HG02678 (cell line): ENCODE data around the gene HKDC1.
"Not testable (repeated sequence)": the region's sequence is repeated elsewhere in the genome, so short reads cannot be mapped to it uniquely, and the experiment has no call there.

ENCODE experiments used
- ATAC-seq: cut with Tn5 transposase; IDR thresholded peaks from one replicate; pipeline ENCODE4 v1.9.1; 2021; ENCODE audit warnings: mild to moderate bottlenecking, moderate library complexity; ENCODE audit not compliant: unreplicated experiment

Gene HKDC1

GRCh38 chr10:69242040-69242851 is 22.1 kb downstream of the HKDC1 start:
- no peak for ATAC-seq

- ATAC-seq = no peak
These were observed 22.7 kb downstream of the HKDC1 start for GRCh38 chr10:69242852-69243212.

- ATAC-seq = no peak
These were observed 23.7 kb downstream of the HKDC1 start for GRCh38 chr10:69243817-69244216.

GRCh38 chr10:69246036-69246435 is 25.9 kb downstream of the HKDC1 start:
- no peak for ATAC-seq

GRCh38 chr10:69246581-69247312 is 26.6 kb downstream of the HKDC1 start:
- no peak for ATAC-seq

- ATAC-seq = no peak
These were observed 27.2 kb downstream of the HKDC1 start for GRCh38 chr10:69247313-69247710.

GRCh38 chr10:69248117-69248730 is 28.1 kb downstream of the HKDC1 start:
- ATAC-seq = no peak

GRCh38 chr10:69250041-69250440 is 29.9 kb downstream of the HKDC1 start:
- ATAC-seq = no peak

GRCh38 chr10:69251417-69251816 is 31.3 kb downstream of the HKDC1 start:
- ATAC-seq = not testable (repeated sequence)

GRCh38 chr10:69253171-69253570 is 33.0 kb downstream of the HKDC1 start:
- ATAC-seq = no peak

- no peak for ATAC-seq
These were observed 34.7 kb downstream of the HKDC1 start for GRCh38 chr10:69254877-69255276.

- ATAC-seq = no peak
These were observed 39.6 kb downstream of the HKDC1 start for GRCh38 chr10:69259547-69260243.

- no peak for ATAC-seq
These were observed 41.1 kb downstream of the HKDC1 start for GRCh38 chr10:69261184-69261583.

- ATAC-seq = no peak
These were observed 42.2 kb downstream of the HKDC1 start for GRCh38 chr10:69262292-69262751.

- ATAC-seq = no peak
These were observed 45.4 kb downstream of the HKDC1 start for GRCh38 chr10:69265521-69265920.

- ATAC-seq = no peak
These were observed 48.8 kb downstream of the HKDC1 start for GRCh38 chr10:69268761-69269416.

GRCh38 chr10:69269761-69270160 is 49.6 kb downstream of the HKDC1 start:
- no peak for ATAC-seq

GRCh38 chr10:69270990-69271389 is 50.9 kb downstream of the HKDC1 start:
- no peak for ATAC-seq

GRCh38 chr10:69272624-69273023 is 52.5 kb downstream of the HKDC1 start:
- ATAC-seq = no peak

GRCh38 chr10:69275444-69275843 is 55.3 kb downstream of the HKDC1 start:
- ATAC-seq = no peak

- no peak for ATAC-seq
These were observed 56.4 kb downstream of the HKDC1 start for GRCh38 chr10:69276503-69276902.
